Fibroblast of lung (primary cell): ENCODE results near the gene MAN2C1.
"Not testable (repeated sequence)": the region's sequence is repeated elsewhere in the genome, so short reads cannot be mapped to it uniquely, and the experiment has no call there.

Source experiments
- CTCF ChIP-seq, 2 donors: IDR thresholded peaks in 1 of 2; conservative IDR thresholded peaks in 1 of 2; 1 replicate in 1 of 2; 2 replicates in 1 of 2; pipeline ENCODE4 v1.5.1; 2011 to 2012; ENCODE audit warnings: low read length in 2 of 2, control low read depth in 1 of 2, inconsistent platforms in 1 of 2, low read depth in 1 of 2, mild to moderate bottlenecking in 1 of 2
- EZH2 ChIP-seq: IDR thresholded peaks from 2 replicates; pipeline ENCODE4 v1.5.1; 2012; ENCODE audit warnings: low read length, control low read depth, mild to moderate bottlenecking; ENCODE audit errors: missing control alignments

GRCh38 chr15:75312548-75312947 lies 55.9 kb downstream of the MAN2C1 start:
- not testable (repeated sequence) for TF ChIP-seq EZH2; CTCF (conservative IDR thresholded peaks at IDR 0.05 in 1 of 2, IDR thresholded peaks at IDR 0.05 in 1 of 2; ENCODE audit: low read depth in 1 of 2, low read length in 2 of 2)
